ENCODE results near the gene HOXC11. TPM values are rescaled to one million over a fixed set of nuclear protein-coding genes. Genes with fewer than 3 reads are reported as not detected.
A peak's percentile ranks its signal among the peaks of the same experiment; 100 is the strongest.

The HOXC11 gene
- total RNA-seq, 6 experiments from 2014 or later: 0.09 to 2.2 (median 1.8) TPM

GRCh38 chr12:53964315-53964713 is 8.6 kb upstream of the HOXC11 start:
- H3K4me1 Mint-ChIP-seq (ENCODE audit: low read depth): peaks cover 24% of the 10 kb centered on the region
- peak overlapping the region; percentile 81; the same call in 1 of the 2 replicates for H3K27ac Mint-ChIP-seq
- no peaks in the 10 kb centered on the region for H3K9me3 Mint-ChIP-seq
- no peak for DNase-seq
- no peaks in the 10 kb centered on the region for H3K36me3 Mint-ChIP-seq (ENCODE audit: low read depth)
- H3K4me3 Mint-ChIP-seq: peak overlapping the region; percentile 81; the same call in 1 of the 2 replicates
- peaks cover 64% of the 10 kb centered on the region for H3K27me3 Mint-ChIP-seq (ENCODE audit: insufficient read depth)
- no peak for TF ChIP-seq CTCF (IDR thresholded peaks at IDR 0.05)

GRCh38 chr12:53965281-53966084 is 7.4 kb upstream of the HOXC11 start:
- no peak for TF ChIP-seq CTCF (IDR thresholded peaks at IDR 0.05)
- peak overlapping the region; percentile 81; the same call in 1 of the 2 replicates for H3K27ac Mint-ChIP-seq
- DNase-seq: no peak
- peaks cover 24% of the 10 kb centered on the region for H3K4me1 Mint-ChIP-seq (ENCODE audit: low read depth)
- no peaks in the 10 kb centered on the region for H3K9me3 Mint-ChIP-seq
- peaks cover 59% of the 10 kb centered on the region for H3K27me3 Mint-ChIP-seq (ENCODE audit: insufficient read depth)
- peak overlapping the region; percentile 81 for H3K4me3 Mint-ChIP-seq
- H3K36me3 Mint-ChIP-seq (ENCODE audit: low read depth): no peaks in the 10 kb centered on the region

GRCh38 chr12:53966085-53966384 is 6.9 kb upstream of the HOXC11 start:
- Mint-ChIP-seq H3K27ac (peak overlapping the region; percentile 81; the same call in 1 of the 2 replicates), H3K36me3 (ENCODE audit: low read depth) (no peaks in the 10 kb centered on the region), H3K4me3 (peak overlapping the region; percentile 81), H3K27me3 (ENCODE audit: insufficient read depth) (peaks cover 63% of the 10 kb centered on the region), H3K4me1 (ENCODE audit: low read depth) (peaks cover 24% of the 10 kb centered on the region), H3K9me3 (no peaks in the 10 kb centered on the region)
- DNase-seq: no peak
- no peak for TF ChIP-seq CTCF (IDR thresholded peaks at IDR 0.05)

GRCh38 chr12:53966385-53967133 is 6.4 kb upstream of the HOXC11 start:
- TF ChIP-seq CTCF (IDR thresholded peaks at IDR 0.05): no peak
- peak overlapping the region; percentile 81 for H3K27ac Mint-ChIP-seq

GRCh38 chr12:53967421-53967925 is 5.5 kb upstream of the HOXC11 start:
- Mint-ChIP-seq H3K4me3 (peak overlapping the region; percentile 81; the same call in 1 of the 2 replicates), H3K27ac (peak overlapping the region; percentile 81; the same call in 1 of the 2 replicates), H3K36me3 (ENCODE audit: low read depth) (no peaks in the 10 kb centered on the region), H3K9me3 (no peaks in the 10 kb centered on the region), H3K27me3 (ENCODE audit: insufficient read depth) (peaks cover 74% of the 10 kb centered on the region), H3K4me1 (ENCODE audit: low read depth) (peaks cover 29% of the 10 kb centered on the region)
- TF ChIP-seq CTCF (IDR thresholded peaks at IDR 0.05): no peak
- DNase-seq: no peak

More at GRCh38 chr12:53966385-53967133, 6.4 kb upstream of the HOXC11 start:
- H3K4me3 Mint-ChIP-seq: peak overlapping the region; percentile 81
- peaks cover 24% of the 10 kb centered on the region for H3K4me1 Mint-ChIP-seq (ENCODE audit: low read depth)
- no peaks in the 10 kb centered on the region for H3K36me3 Mint-ChIP-seq (ENCODE audit: low read depth)
- no peaks in the 10 kb centered on the region for H3K9me3 Mint-ChIP-seq
- DNase-seq: no peak
- H3K27me3 Mint-ChIP-seq (ENCODE audit: insufficient read depth): peaks cover 68% of the 10 kb centered on the region

Data from HFFc6 (cell line).